HepG2 (cell line): Measurements from ENCODE around the gene XKR7. TPM values are rescaled to one million over a fixed set of nuclear protein-coding genes. Genes with fewer than 3 reads are reported as not detected.

Experiments used
- ATAC-seq: fragments of 200-7000 bp; cut with Tn5 transposase; 3 replicates; pipeline ENCODE4 v1.9.1; 2020; ENCODE audit warnings: mild to moderate bottlenecking, moderate library complexity
- BruUV-seq: library from RNA; stranded (reverse); fragments of 400-500 nt; replicated peaks from 2 replicates; lab custom pipeline; 2021; lab: Mats Ljungman, UMichigan
- CTCF ChIA-PET: fragments of 300-600 bp; formaldehyde crosslinking; extraction: SDS; loops from one replicate; lab custom pipeline; 2021; ENCODE audit warnings: low total read pairs, inconsistent platforms, low intra/inter-chr PET ratio; lab: Yijun Ruan, JAX
- POLR2A ChIA-PET: fragments of 350-600 bp; sonication (Branson Sonifier 250); formaldehyde crosslinking; loops from one replicate; lab custom pipeline; 2020; ENCODE audit warnings: antibody characterized with exemption, inconsistent platforms; lab: Yijun Ruan, JAX
- DNase-seq: peaks from one replicate; pipeline ENCODE4 v3.0.0-alpha.2; 2015; ENCODE audit warnings: low spot score
- FAIRE-seq: peaks from 3 replicates; lab custom pipeline; 2011; peaks lifted over from hg19 to GRCh38; lab: Jason Lieb, UNC
- H2AFZ ChIP-seq: one replicate; pipeline ENCODE4 v1.6.1; 2011; ENCODE audit warnings: low read length, inconsistent platforms
- H3K27ac ChIP-seq: fragments of 300-600 bp; 3 replicates; pipeline ENCODE4 v1.8.0; 2011; ENCODE audit warnings: mixed run types, mild to moderate bottlenecking, mixed read lengths, low read length, inconsistent platforms; ENCODE audit not compliant: insufficient read depth; ENCODE audit errors: extremely low read length
- H3K27me3 ChIP-seq, 2 experiments: fragments of 200-600 bp in 1 of 2; 2 replicates in 1 of 2; 3 replicates in 1 of 2; pipeline versions ENCODE4 v1.6.0 to v1.8.0; 2011; ENCODE audit warnings: low read length in 2 of 2, mild to moderate bottlenecking in 2 of 2, moderate library complexity in 2 of 2, inconsistent platforms in 1 of 2; ENCODE audit not compliant: insufficient read depth in 2 of 2, control insufficient read depth in 1 of 2
- H3K36me3 ChIP-seq, 2 experiments: fragments of 200-600 bp in 1 of 2; replicated peaks in 1 of 2; 2 replicates in 1 of 2; 3 replicates in 1 of 2; pipeline versions ENCODE4 v1.5.1 to v1.8.0; 2011; ENCODE audit warnings: low read length in 2 of 2, inconsistent platforms in 1 of 2; ENCODE audit not compliant: insufficient read depth in 2 of 2, control insufficient read depth in 1 of 2
- H3K4me1 ChIP-seq: 2 replicates; pipeline ENCODE4 v1.5.1; 2012; ENCODE audit warnings: low read length, inconsistent platforms; ENCODE audit not compliant: insufficient read depth
- H3K4me2 ChIP-seq: 2 replicates; pipeline ENCODE4 v1.6.0; 2011; ENCODE audit warnings: low read depth, low read length, inconsistent platforms
- H3K4me3 ChIP-seq, 3 experiments: fragments of 200-600 bp in 1 of 3; sonication (generic), shearing (Covaris generic) in 1 of 3; replicated peaks in 1 of 3; 2 replicates each; pipeline ENCODE4 v1.5.1; 2011 to 2016; ENCODE audit warnings: low read length in 3 of 3, inconsistent platforms in 2 of 3, low read depth in 2 of 3, mild to moderate bottlenecking in 2 of 3, control low read depth in 1 of 3, mixed read lengths in 1 of 3; ENCODE audit not compliant: insufficient read depth in 1 of 3
- H3K79me2 ChIP-seq: one replicate; pipeline ENCODE4 v1.6.1; 2011; ENCODE audit warnings: low read length, inconsistent platforms; ENCODE audit not compliant: insufficient read depth
- H3K9ac ChIP-seq: 2 replicates; pipeline ENCODE4 v1.6.0; 2011; ENCODE audit warnings: mild to moderate bottlenecking, low read depth, low read length, inconsistent platforms; ENCODE audit not compliant: insufficient read depth
- H3K9me3 ChIP-seq: 2 replicates; pipeline ENCODE4 v1.5.1; 2012; ENCODE audit warnings: mild to moderate bottlenecking, low read length
- H4K20me1 ChIP-seq: 2 replicates; pipeline ENCODE4 v1.6.0; 2011; ENCODE audit warnings: inconsistent platforms, mild to moderate bottlenecking, low read length, moderate library complexity; ENCODE audit not compliant: insufficient read depth
- FOXC1 ChIP-seq: sonication (generic); formaldehyde crosslinking; IDR thresholded peaks from 2 replicates; pipeline ENCODE4 v1.8.0; 2022; ENCODE audit warnings: mild to moderate bottlenecking, missing genetic modification reagents, borderline replicate concordance
- HOXA7 ChIP-seq: sonication (generic); formaldehyde crosslinking; IDR thresholded peaks from 2 replicates; pipeline ENCODE4 v1.8.1; 2022; ENCODE audit warnings: mild to moderate bottlenecking, missing genetic modification reagents, moderate library complexity
- MYC ChIP-seq: sonication (generic); formaldehyde crosslinking; IDR thresholded peaks from 2 replicates; pipeline ENCODE4 v1.9.0; 2021; ENCODE audit warnings: missing genetic modification reagents, borderline replicate concordance
- SCMH1 ChIP-seq: sonication (generic); formaldehyde crosslinking; IDR thresholded peaks from 2 replicates; pipeline ENCODE4 v1.9.0; 2021; ENCODE audit warnings: missing genetic modification reagents, mild to moderate bottlenecking, borderline replicate concordance
- SNAI1 ChIP-seq: sonication (generic); formaldehyde crosslinking; IDR thresholded peaks from 2 replicates; pipeline ENCODE4 v1.5.0; 2020; ENCODE audit warnings: mild to moderate bottlenecking, missing genetic modification reagents, borderline replicate concordance
- ZNF121 ChIP-seq: sonication (generic); formaldehyde crosslinking; IDR thresholded peaks from 2 replicates; pipeline ENCODE4 v1.5.0; 2020; ENCODE audit warnings: mild to moderate bottlenecking, missing genetic modification reagents
- ZNF180 ChIP-seq: sonication (generic); formaldehyde crosslinking; IDR thresholded peaks from 2 replicates; pipeline ENCODE4 v1.4.0; 2020; ENCODE audit warnings: low read depth, missing genetic modification reagents, borderline replicate concordance
- ZNF350 ChIP-seq: sonication (generic); formaldehyde crosslinking; IDR thresholded peaks from 2 replicates; pipeline ENCODE4 v1.4.0; 2020; ENCODE audit warnings: mild to moderate bottlenecking, low read depth, missing genetic modification reagents, borderline replicate concordance
- ZSCAN29 ChIP-seq: sonication (generic); formaldehyde crosslinking; conservative IDR thresholded peaks from 2 replicates; pipeline ENCODE4 v1.4.0; 2020; ENCODE audit warnings: mild to moderate bottlenecking, missing genetic modification reagents
- WGBS: methylation state at CpG from one replicate; pipeline ENCODE4 v1.1.6; 2017; ENCODE audit warnings: low lambda C conversion rate; 5-methylcytosine and 5-hydroxymethylcytosine counted together
- in situ Hi-C: cut with HindIII; loops from 2 replicates; pipeline ENCODE4 v1.10.0; 2017; ENCODE audit warnings: low pct_unique_long_range_greater_than_20kb; ENCODE audit not compliant: extremely low pct_ligation_motif_present
- intact Hi-C: fragments of 100-400 bp; cut with micrococcal nuclease; formaldehyde crosslinking; loops from one replicate; pipeline ENCODE4 v1.10.0; 2022; ENCODE audit not compliant: unreplicated experiment
- polyA plus RNA-seq, 8 experiments: library from polyadenylated mRNA; depleted of rRNA in 3 of 8; stranded (reverse) in 7 of 8; unstranded in 1 of 8; fragments of >200 nt; fragmentation: Illumina TruSeq in 4 of 8; extraction: Trizol in 4 of 8; gene quantifications; 2 replicates each; pipeline versions ENCODE4 v1.2.1 to v1.2.3, GENCODE V29; 2011 to 2016; ENCODE audit warnings: low read depth in 4 of 8, missing spikeins in 1 of 8, mixed read lengths in 1 of 8; ENCODE audit not compliant: insufficient read depth in 1 of 8
- total RNA-seq, 5 experiments: library from RNA; depleted of rRNA; stranded (reverse); fragments of >200 nt; fragmentation: Illumina TruSeq; extraction: Trizol; gene quantifications; 2 replicates each; pipeline ENCODE4 v1.2.3, GENCODE V29; 2016; ENCODE audit warnings: low read depth in 1 of 5
- TF ChIP-seq, protein P1 (sequence below): sonication (generic); formaldehyde crosslinking; IDR thresholded peaks from 2 replicates; pipeline ENCODE4 v1.5.0; 2020; ENCODE audit warnings: missing genetic modification reagents
- TF ChIP-seq, protein P2 (sequence below): sonication (generic); formaldehyde crosslinking; IDR thresholded peaks from 2 replicates; pipeline ENCODE4 v1.5.1; 2020; ENCODE audit warnings: missing genetic modification reagents, mild to moderate bottlenecking, borderline replicate concordance
- TF ChIP-seq, protein P3 (sequence below): sonication (generic); formaldehyde crosslinking; IDR thresholded peaks from 2 replicates; pipeline ENCODE4 v1.9.0; 2021; ENCODE audit warnings: missing genetic modification reagents, borderline replicate concordance

The XKR7 gene
- total and polyA plus RNA-seq, 2 of the 13 experiments (the other 11 are each of a cell fraction or from before 2014, with no cell fraction given) = not detected

DNA sequence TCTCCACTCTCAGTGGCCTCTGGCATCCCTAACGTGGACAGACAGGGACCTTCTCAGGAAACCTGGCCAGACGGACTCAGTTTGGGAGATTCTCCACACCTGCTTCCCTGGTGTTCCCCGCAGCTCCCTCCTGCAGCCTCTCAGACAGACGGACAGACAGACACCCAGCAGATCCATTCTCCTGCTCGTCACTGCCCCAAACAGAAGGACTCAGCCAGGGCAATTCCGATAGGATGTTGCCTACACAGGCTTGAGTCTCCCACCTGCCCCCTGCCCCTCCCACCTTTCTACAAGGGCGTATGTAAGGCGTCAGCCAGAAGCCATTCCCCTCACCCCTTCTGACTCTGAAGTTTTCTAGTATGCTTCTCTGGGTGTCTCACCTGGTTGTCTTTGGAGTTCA is 42.7 kb downstream of the XKR7 start:
- H4K20me1 ChIP-seq = no peaks in the 10 kb centered on the region
- H3K27me3 ChIP-seq = peaks cover 4 to 59% of the 10 kb centered on the region in 2 experiments
- no peak overlapping the region for H3K27ac ChIP-seq
- no peak overlapping the region for H3K4me3 ChIP-seq
- ATAC-seq (peak; percentile 23), FAIRE-seq (no peak), DNase-seq (no peak)
- 14% methylated on average over 8 of the region's 8 CpGs for WGBS
- intact Hi-C loops (no loop called here), in situ Hi-C loops (no loop called here)
- no peaks in the 10 kb centered on the region for H3K36me3 ChIP-seq
- no TSS peak for BruUV-seq
- H3K79me2 ChIP-seq = no peaks in the 10 kb centered on the region
- TF ChIP-seq FOXC1 (CRISPR knock-in tag) (no peak), MYC (no peak), HOXA7 (no peak), ZNF180 (no peak)
- ChIA-PET CTCF (no interaction called here), POLR2A (no interaction called here)
- H3K4me1 ChIP-seq = 0 out of 2 replicates have a peak, but pooled peaks cover 5% of the 10 kb centered on the region
- no peak overlapping the region for H2AFZ ChIP-seq
- no peak overlapping the region for H3K9ac ChIP-seq
- no peak overlapping the region for H3K4me2 ChIP-seq
- no peaks in the 10 kb centered on the region for H3K9me3 ChIP-seq

DNA sequence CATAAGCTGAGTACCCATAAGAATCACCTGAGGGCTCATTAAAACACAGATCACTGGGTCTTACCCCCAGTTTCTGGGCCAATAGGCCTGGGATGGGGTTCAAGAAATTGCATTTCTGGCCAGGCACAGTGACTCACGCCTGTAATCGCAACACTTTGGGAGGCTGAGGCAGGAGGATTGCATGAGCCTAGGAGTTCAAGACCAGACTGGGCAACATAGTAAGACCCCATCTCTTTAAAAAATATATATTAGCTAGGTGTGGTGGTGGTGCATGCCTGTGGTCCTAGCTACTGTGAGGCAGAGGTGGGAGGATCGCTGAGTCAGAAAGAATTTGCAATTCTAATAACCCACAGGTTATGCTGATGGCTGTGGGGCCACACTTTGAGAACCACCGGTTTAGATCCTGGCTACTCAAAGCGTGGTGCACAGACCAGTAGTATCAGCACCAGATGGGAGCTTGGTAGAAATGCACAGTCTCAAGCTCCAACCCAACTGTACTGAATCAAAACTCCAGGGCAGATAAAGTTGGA is 44.3 kb downstream of the XKR7 start:
- DNase-seq (no peak), FAIRE-seq (no peak), ATAC-seq (no peak)
- H3K4me2 ChIP-seq = no peak overlapping the region
- no TSS peak for BruUV-seq
- 26% methylated on average over 5 of the region's 5 CpGs for WGBS
- H3K9me3 ChIP-seq = no peaks in the 10 kb centered on the region
- peaks cover 4 to 66% of the 10 kb centered on the region in 2 experiments for H3K27me3 ChIP-seq
- H3K4me1 ChIP-seq = 0 out of 2 replicates have a peak, but pooled peaks cover 5% of the 10 kb centered on the region
- H3K9ac ChIP-seq = no peak overlapping the region
- H3K79me2 ChIP-seq = no peaks in the 10 kb centered on the region
- ChIA-PET CTCF (no interaction called here), POLR2A (no interaction called here)
- in situ Hi-C loops = no loop called here
- H3K4me3 ChIP-seq = no peak overlapping the region
- no peaks in the 10 kb centered on the region for H3K36me3 ChIP-seq
- no peak overlapping the region for H2AFZ ChIP-seq
- no peak overlapping the region for H3K27ac ChIP-seq
- H4K20me1 ChIP-seq = no peaks in the 10 kb centered on the region
- TF ChIP-seq ZNF350 (CRISPR knock-in tag) = no peak
- no peak for TF ChIP-seq SNAI1
- TF ChIP-seq, protein P1, sequence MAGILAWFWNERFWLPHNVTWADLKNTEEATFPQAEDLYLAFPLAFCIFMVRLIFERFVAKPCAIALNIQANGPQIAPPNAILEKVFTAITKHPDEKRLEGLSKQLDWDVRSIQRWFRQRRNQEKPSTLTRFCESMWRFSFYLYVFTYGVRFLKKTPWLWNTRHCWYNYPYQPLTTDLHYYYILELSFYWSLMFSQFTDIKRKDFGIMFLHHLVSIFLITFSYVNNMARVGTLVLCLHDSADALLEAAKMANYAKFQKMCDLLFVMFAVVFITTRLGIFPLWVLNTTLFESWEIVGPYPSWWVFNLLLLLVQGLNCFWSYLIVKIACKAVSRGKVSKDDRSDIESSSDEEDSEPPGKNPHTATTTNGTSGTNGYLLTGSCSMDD (CRISPR knock-in tag) = no peak
- TF ChIP-seq ZNF121 (CRISPR knock-in tag) = peak; percentile 68
- TF ChIP-seq, protein P2, sequence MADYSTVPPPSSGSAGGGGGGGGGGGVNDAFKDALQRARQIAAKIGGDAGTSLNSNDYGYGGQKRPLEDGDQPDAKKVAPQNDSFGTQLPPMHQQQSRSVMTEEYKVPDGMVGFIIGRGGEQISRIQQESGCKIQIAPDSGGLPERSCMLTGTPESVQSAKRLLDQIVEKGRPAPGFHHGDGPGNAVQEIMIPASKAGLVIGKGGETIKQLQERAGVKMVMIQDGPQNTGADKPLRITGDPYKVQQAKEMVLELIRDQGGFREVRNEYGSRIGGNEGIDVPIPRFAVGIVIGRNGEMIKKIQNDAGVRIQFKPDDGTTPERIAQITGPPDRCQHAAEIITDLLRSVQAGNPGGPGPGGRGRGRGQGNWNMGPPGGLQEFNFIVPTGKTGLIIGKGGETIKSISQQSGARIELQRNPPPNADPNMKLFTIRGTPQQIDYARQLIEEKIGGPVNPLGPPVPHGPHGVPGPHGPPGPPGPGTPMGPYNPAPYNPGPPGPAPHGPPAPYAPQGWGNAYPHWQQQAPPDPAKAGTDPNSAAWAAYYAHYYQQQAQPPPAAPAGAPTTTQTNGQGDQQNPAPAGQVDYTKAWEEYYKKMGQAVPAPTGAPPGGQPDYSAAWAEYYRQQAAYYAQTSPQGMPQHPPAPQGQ (CRISPR knock-in tag) = no peak
- no peak for TF ChIP-seq SCMH1 (CRISPR knock-in tag)
- no peak for TF ChIP-seq ZSCAN29
- TF ChIP-seq, protein P3, sequence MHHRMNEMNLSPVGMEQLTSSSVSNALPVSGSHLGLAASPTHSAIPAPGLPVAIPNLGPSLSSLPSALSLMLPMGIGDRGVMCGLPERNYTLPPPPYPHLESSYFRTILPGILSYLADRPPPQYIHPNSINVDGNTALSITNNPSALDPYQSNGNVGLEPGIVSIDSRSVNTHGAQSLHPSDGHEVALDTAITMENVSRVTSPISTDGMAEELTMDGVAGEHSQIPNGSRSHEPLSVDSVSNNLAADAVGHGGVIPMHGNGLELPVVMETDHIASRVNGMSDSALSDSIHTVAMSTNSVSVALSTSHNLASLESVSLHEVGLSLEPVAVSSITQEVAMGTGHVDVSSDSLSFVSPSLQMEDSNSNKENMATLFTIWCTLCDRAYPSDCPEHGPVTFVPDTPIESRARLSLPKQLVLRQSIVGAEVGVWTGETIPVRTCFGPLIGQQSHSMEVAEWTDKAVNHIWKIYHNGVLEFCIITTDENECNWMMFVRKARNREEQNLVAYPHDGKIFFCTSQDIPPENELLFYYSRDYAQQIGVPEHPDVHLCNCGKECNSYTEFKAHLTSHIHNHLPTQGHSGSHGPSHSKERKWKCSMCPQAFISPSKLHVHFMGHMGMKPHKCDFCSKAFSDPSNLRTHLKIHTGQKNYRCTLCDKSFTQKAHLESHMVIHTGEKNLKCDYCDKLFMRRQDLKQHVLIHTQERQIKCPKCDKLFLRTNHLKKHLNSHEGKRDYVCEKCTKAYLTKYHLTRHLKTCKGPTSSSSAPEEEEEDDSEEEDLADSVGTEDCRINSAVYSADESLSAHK (CRISPR knock-in tag) = no peak
- intact Hi-C loops = no loop called here
